Left ventricle myocardium inferior (tissue), 1 donor: ENCODE data around the gene CCDC159. TPM values are rescaled to one million over a fixed set of nuclear protein-coding genes. Genes with fewer than 3 reads are reported as not detected.
"Not testable (repeated sequence)": the region's sequence is repeated elsewhere in the genome, so short reads cannot be mapped to it uniquely, and the experiment has no call there.

Experiments
- DNase-seq: peaks from one replicate; pipeline ENCODE4 v3.0.0-alpha.2; 2020
- H3K27ac ChIP-seq: fragments of 200-600 bp; replicated peaks from 2 replicates; pipeline ENCODE4 v1.8.0; 2021
- H3K27me3 ChIP-seq: fragments of 200-600 bp; 2 replicates; pipeline ENCODE4 v1.8.0; 2021; ENCODE audit warnings: low read depth
- H3K36me3 ChIP-seq: fragments of 200-600 bp; 2 replicates; pipeline ENCODE4 v1.8.0; 2021
- H3K4me1 ChIP-seq: fragments of 200-600 bp; 2 replicates; pipeline ENCODE4 v1.8.0; 2021
- H3K4me3 ChIP-seq: fragments of 200-600 bp; 2 replicates; pipeline ENCODE4 v1.8.0; 2021; ENCODE audit warnings: mild to moderate bottlenecking, moderate library complexity
- H3K9me3 ChIP-seq: fragments of 200-600 bp; replicated peaks from 2 replicates; pipeline ENCODE4 v1.8.0; 2021
- intact Hi-C: fragments of 100-400 bp; cut with micrococcal nuclease; formaldehyde crosslinking; loops from one replicate; pipeline ENCODE4 v1.11.0; 2022
- total RNA-seq: library from RNA; stranded (reverse); fragmentation: NEBNext Ultra II Directional; extraction: Animal tissue kit (Norgen Biotek cat#: 25700); gene quantifications from one replicate; pipeline ENCODE4 v1.2.1, GENCODE V29; 2021
- TF ChIP-seq, protein P1 (sequence below): fragments of 200-600 bp; IDR thresholded peaks from 2 replicates; pipeline ENCODE4 v1.8.0; 2021; ENCODE audit warnings: antibody characterized with exemption, mild to moderate bottlenecking, borderline replicate concordance
- donor health status: DM: no; HTN: yes; CAD: no; lungs with severe emphysema.

CCDC159 gene
- total RNA-seq, 1 donor from 2014 or later = 24.5 TPM

- Histone ChIP-seq H3K4me3 (no peak overlapping the region), H3K36me3 (peaks cover 43% of the 10 kb centered on the region), H3K27me3 (no peaks in the 10 kb centered on the region), H3K9me3 (no peaks in the 10 kb centered on the region), H3K4me1 (peaks cover 25% of the 10 kb centered on the region), H3K27ac (peak overlapping the region; percentile 82)
- no peak for DNase-seq
- TF ChIP-seq, protein P1, sequence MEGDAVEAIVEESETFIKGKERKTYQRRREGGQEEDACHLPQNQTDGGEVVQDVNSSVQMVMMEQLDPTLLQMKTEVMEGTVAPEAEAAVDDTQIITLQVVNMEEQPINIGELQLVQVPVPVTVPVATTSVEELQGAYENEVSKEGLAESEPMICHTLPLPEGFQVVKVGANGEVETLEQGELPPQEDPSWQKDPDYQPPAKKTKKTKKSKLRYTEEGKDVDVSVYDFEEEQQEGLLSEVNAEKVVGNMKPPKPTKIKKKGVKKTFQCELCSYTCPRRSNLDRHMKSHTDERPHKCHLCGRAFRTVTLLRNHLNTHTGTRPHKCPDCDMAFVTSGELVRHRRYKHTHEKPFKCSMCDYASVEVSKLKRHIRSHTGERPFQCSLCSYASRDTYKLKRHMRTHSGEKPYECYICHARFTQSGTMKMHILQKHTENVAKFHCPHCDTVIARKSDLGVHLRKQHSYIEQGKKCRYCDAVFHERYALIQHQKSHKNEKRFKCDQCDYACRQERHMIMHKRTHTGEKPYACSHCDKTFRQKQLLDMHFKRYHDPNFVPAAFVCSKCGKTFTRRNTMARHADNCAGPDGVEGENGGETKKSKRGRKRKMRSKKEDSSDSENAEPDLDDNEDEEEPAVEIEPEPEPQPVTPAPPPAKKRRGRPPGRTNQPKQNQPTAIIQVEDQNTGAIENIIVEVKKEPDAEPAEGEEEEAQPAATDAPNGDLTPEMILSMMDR = no peak
- intact Hi-C loops = no loop called here
Measured at GRCh38 chr19:11325544-11325943, 20.8 kb upstream of the CCDC159 start.

DNA sequence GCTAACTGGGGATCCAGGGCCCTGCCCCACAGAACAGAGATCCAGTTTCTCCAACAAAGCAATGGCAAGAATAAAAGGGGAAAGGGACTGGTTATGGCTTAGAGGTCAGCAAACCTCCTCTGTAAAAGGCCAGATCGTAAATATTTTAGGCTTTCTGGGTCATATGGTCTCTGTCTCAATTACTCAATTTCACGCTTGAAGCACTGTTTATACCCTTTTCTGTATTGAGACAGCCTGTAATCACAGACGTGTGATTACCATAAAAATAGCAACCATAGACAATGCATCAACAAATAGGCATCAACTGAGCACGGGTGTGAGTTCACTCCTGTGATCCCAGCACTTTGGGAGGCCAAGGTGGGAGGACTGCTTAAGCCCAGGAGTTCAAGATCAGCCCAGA is 16.2 kb upstream of the CCDC159 start:
- peaks cover under 1% of the 10 kb centered on the region for H3K4me1 ChIP-seq
- TF ChIP-seq, protein P1 = no peak
- peaks cover 75% of the 10 kb centered on the region for H3K36me3 ChIP-seq
- no peaks in the 10 kb centered on the region for H3K27me3 ChIP-seq
- intact Hi-C loops = no loop called here
- DNase-seq = no peak
- no peak overlapping the region for H3K4me3 ChIP-seq
- no peaks in the 10 kb centered on the region for H3K9me3 ChIP-seq
- H3K27ac ChIP-seq = no peak overlapping the region

DNA sequence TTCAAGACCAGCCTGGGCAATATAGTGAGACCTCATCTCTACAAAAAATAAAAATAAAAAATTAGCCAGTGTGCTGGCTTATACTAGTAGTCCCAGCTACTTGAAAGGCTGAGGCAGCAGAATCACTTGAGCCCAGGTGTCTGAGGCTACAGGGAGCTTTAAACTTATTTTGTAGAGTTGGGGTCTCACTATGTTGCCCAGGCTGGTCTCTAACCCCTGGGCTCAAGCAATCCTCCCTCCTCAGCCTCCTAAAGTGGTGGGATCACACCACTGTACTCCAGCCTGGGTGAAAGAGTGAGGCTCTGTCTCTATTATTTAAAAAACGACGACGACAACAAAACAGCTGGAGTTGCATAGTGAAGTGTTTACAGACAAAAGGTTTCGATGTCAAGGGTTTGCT is 14.8 kb upstream of the CCDC159 start:
- no peaks in the 10 kb centered on the region for H3K4me1 ChIP-seq
- peaks cover 85% of the 10 kb centered on the region for H3K36me3 ChIP-seq
- no peak for DNase-seq
- H3K27ac ChIP-seq = no peak overlapping the region
- TF ChIP-seq, protein P1 = no peak
- H3K4me3 ChIP-seq = no peak overlapping the region
- no peaks in the 10 kb centered on the region for H3K9me3 ChIP-seq
- intact Hi-C loops = no loop called here
- no peaks in the 10 kb centered on the region for H3K27me3 ChIP-seq

DNA sequence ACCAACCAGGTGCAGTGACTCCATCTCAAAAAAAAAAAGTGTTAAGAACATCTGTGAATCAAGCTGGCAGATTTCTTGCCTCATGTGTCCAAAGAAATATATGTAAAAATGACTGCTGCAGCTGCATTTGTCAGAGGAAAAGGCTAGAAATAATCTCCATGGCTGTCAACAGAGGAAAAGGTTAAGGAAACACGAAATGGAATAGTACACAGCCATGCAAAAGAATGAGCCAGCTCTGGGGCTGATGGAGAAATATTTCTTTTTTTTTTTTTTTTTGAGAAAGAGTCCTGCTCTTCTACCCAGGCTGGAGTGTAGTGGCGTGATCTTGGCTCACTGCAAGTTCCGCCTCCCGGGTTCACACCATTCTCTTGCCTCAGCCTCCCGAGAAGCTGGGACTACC is 13.5 kb upstream of the CCDC159 start:
- no peak for DNase-seq
- H3K36me3 ChIP-seq = peaks cover 78% of the 10 kb centered on the region
- no peaks in the 10 kb centered on the region for H3K9me3 ChIP-seq
- H3K4me3 ChIP-seq = no peak overlapping the region
- no peak overlapping the region for H3K27ac ChIP-seq
- intact Hi-C loops = no loop called here
- peaks cover 1% of the 10 kb centered on the region for H3K4me1 ChIP-seq
- TF ChIP-seq, protein P1 = no peak
- no peaks in the 10 kb centered on the region for H3K27me3 ChIP-seq

DNA sequence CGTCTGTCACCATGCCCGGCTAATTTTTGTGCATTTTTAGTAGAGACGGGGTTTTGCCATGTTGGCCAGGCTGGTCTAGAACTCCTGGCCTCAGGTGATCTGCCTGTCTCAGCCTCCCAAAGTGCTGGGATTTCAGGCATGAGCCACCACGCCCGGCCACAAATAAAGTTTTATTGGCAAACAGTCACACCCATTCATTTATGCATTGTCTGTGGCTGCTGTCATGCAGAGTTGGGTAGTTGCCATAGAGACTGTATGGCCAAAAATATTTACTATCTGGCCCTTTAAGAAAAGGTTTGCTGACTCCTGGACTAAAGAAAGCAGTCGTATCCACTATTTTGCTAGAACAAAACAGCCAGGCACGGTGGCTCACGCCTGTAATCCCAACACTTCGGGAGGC is 12.5 kb upstream of the CCDC159 start:
- H3K27me3 ChIP-seq, DNase-seq, H3K4me3 ChIP-seq, H3K9me3 ChIP-seq, intact Hi-C loops, H3K27ac ChIP-seq: not testable (repeated sequence)
- Histone ChIP-seq H3K36me3 (peaks cover 70% of the 10 kb centered on the region), H3K4me1 (peaks cover 11% of the 10 kb centered on the region)

GRCh38 chr19:11335449-11336146 is 10.7 kb upstream of the CCDC159 start:
- Histone ChIP-seq H3K4me3 (no peak overlapping the region), H3K9me3 (no peaks in the 10 kb centered on the region), H3K27me3 (no peaks in the 10 kb centered on the region), H3K36me3 (peaks cover 55% of the 10 kb centered on the region), H3K4me1 (peaks cover 26% of the 10 kb centered on the region), H3K27ac (no peak overlapping the region)
- intact Hi-C loops = no loop called here
- no peak for DNase-seq
- TF ChIP-seq, protein P1 = no peak
